Breast epithelium (tissue), 4 donors: ENCODE measurements around the gene PDS5A. TPM values are rescaled to one million over a fixed set of nuclear protein-coding genes. Genes with fewer than 3 reads are reported as not detected.

Experiments used
- DNase-seq, 2 donors: peaks; one replicate each; pipeline ENCODE4 v3.0.0-alpha.2; 2019; ENCODE audit warnings: low spot score in 2 of 2
- H3K27ac ChIP-seq, 2 donors: fragments of 200-600 bp; sonication (generic) in 1 of 2; one replicate each; pipeline ENCODE4 v1.5.1; 2016 to 2019; ENCODE audit warnings: mild to moderate bottlenecking in 1 of 2
- H3K27me3 ChIP-seq, 2 donors: fragments of 200-600 bp; sonication (generic) in 1 of 2; one replicate each; pipeline versions ENCODE4 v1.5.1 to v1.6.0; 2017 to 2019; ENCODE audit warnings: control low read depth in 1 of 2, mild to moderate bottlenecking in 1 of 2
- H3K36me3 ChIP-seq: fragments of 200-600 bp; one replicate; pipeline ENCODE4 v1.5.1; 2019
- H3K4me1 ChIP-seq, 2 donors: fragments of 200-600 bp; sonication (generic); one replicate each; pipeline ENCODE4 v1.5.1; 2016 to 2019; ENCODE audit warnings: control low read depth in 1 of 2
- H3K4me3 ChIP-seq, 3 donors: fragments of 200-600 bp; sonication (generic); 1 replicate in 2 of 3; 2 replicates in 1 of 3; pipeline ENCODE4 v1.5.1; 2016 to 2019; ENCODE audit warnings: mild to moderate bottlenecking in 3 of 3, moderate library complexity in 2 of 3
- H3K9me3 ChIP-seq, 2 donors: fragments of 200-600 bp; sonication (generic) in 1 of 2; one replicate each; pipeline ENCODE4 v1.5.1; 2016 to 2019; ENCODE audit warnings: control low read depth in 1 of 2
- POLR2A ChIP-seq: fragments of 450-650 bp; IDR thresholded peaks from one replicate; pipeline ENCODE4 v1.6.1; 2016; ENCODE audit warnings: antibody characterized with exemption, mild to moderate bottlenecking, moderate library complexity
- POLR2AphosphoS5 ChIP-seq, 3 donors: sonication (generic); formaldehyde crosslinking; IDR thresholded peaks; one replicate each; pipeline ENCODE4 v1.6.1; 2017; ENCODE audit warnings: antibody characterized with exemption in 3 of 3
- intact Hi-C: fragments of 100-400 bp; cut with DNase I; formaldehyde crosslinking; loops from one replicate; pipeline ENCODE4 v1.15.1; 2023; ENCODE audit warnings: low total_unique reads
- total RNA-seq, 3 donors: library from RNA; depleted of rRNA; stranded (reverse); fragments of >200 nt; gene quantifications; one replicate each; pipeline ENCODE4 v1.1.0, GENCODE V29; 2016
- TF ChIP-seq, protein P1 (sequence below), 3 donors: fragments of 450-650 bp; IDR thresholded peaks; one replicate each; pipeline ENCODE4 v1.5.1; 2016 to 2017; ENCODE audit warnings: antibody characterized with exemption in 3 of 3, mild to moderate bottlenecking in 3 of 3, moderate library complexity in 3 of 3

The PDS5A gene
- total RNA-seq, 3 donors from 2014 or later, result 69.9 to 106 (median 82.9) TPM

DNA sequence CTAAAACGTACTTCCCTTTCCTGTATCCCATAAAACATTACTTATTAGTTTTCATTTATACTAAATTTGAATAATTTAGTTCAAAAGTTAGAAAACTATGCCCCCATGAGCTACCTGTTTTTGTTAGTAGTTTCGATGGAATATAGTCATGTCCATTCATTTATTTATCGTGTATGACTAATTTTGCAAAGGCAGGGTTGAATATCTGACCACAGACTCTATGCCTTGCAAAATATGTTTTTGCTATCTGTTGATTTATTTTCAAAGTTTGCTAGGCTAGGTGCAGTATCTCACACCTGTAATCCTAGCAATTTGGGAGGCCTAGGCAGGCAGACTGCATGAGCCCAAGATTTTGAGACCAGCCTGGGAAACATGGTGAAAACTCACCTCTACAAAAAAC, 78.4 kb downstream of the PDS5A start:
- H3K4me3 ChIP-seq, result no peak overlapping the region

DNA sequence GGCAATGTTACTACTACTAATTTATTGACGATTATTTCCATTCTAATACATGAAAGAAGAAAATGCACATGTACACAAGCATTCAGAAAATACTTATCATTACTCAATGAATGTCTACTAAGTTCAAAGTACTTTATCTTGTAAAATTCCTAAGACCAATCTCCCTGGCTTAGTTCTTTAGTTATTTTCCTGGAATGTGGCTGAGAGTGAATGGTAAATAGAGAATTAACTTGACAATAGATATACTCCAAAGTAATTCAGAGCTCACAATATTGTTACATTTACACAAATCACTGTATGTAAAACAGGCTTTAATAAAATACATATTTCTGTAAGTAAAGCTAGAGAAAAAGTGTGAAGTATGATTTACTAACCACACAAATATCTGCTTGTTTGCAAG, 79.7 kb downstream of the PDS5A start:
- Histone ChIP-seq H3K4me3 (no peak overlapping the region), H3K9me3 (no peaks in the 10 kb centered on the region), H3K27ac (no peak overlapping the region), H3K4me1 (no peaks in the 10 kb centered on the region), H3K27me3 (no peaks in the 10 kb centered on the region), H3K36me3 (no peaks in the 10 kb centered on the region)
- no peak for TF ChIP-seq POLR2A
- TF ChIP-seq, protein P1, sequence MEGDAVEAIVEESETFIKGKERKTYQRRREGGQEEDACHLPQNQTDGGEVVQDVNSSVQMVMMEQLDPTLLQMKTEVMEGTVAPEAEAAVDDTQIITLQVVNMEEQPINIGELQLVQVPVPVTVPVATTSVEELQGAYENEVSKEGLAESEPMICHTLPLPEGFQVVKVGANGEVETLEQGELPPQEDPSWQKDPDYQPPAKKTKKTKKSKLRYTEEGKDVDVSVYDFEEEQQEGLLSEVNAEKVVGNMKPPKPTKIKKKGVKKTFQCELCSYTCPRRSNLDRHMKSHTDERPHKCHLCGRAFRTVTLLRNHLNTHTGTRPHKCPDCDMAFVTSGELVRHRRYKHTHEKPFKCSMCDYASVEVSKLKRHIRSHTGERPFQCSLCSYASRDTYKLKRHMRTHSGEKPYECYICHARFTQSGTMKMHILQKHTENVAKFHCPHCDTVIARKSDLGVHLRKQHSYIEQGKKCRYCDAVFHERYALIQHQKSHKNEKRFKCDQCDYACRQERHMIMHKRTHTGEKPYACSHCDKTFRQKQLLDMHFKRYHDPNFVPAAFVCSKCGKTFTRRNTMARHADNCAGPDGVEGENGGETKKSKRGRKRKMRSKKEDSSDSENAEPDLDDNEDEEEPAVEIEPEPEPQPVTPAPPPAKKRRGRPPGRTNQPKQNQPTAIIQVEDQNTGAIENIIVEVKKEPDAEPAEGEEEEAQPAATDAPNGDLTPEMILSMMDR (IDR thresholded peaks at IDR 0.05), result no peak
- no peak for TF ChIP-seq POLR2AphosphoS5 (IDR thresholded peaks at IDR 0.05)
- intact Hi-C loops, result no loop called here
- DNase-seq, result no peak

More for the DNA sequence above, 78.4 kb downstream of the PDS5A start:
- intact Hi-C loops, result no loop called here
- no peaks in the 10 kb centered on the region for H3K27me3 ChIP-seq
- no peaks in the 10 kb centered on the region for H3K9me3 ChIP-seq
- DNase-seq, result no peak
- no peak overlapping the region for H3K27ac ChIP-seq
- H3K36me3 ChIP-seq, result no peaks in the 10 kb centered on the region
- TF ChIP-seq POLR2AphosphoS5 (IDR thresholded peaks at IDR 0.05) (no peak), POLR2A (no peak)
- TF ChIP-seq, protein P1 (IDR thresholded peaks at IDR 0.05), result no peak
- H3K4me1 ChIP-seq, result no peaks in the 10 kb centered on the region

DNA sequence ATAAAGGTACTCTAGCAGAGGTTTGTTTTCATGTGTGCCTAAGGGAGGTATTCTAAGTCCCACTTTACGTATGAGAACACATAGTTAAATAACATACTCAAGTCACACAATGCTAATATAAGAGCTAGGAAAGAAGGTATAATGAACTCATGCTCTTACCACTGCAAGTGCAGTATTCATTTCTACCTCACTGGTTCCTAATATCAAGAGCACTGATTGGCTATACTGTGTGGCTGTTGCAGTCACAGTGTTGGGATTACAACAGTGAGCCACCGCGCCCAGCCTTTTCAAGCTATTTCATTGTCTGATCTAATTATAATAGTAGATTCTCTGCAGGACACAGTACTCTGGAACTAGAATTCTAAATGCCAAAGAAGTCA, 84.0 kb downstream of the PDS5A start:
- TF ChIP-seq, protein P1 (IDR thresholded peaks at IDR 0.05), result no peak
- no peak for TF ChIP-seq POLR2A
- no peak for TF ChIP-seq POLR2AphosphoS5 (IDR thresholded peaks at IDR 0.05)
- DNase-seq, result no peak
- Histone ChIP-seq H3K27me3 (no peaks in the 10 kb centered on the region), H3K36me3 (no peaks in the 10 kb centered on the region), H3K9me3 (no peaks in the 10 kb centered on the region), H3K27ac (no peak overlapping the region), H3K4me1 (no peaks in the 10 kb centered on the region), H3K4me3 (no peak overlapping the region)
- intact Hi-C loops, result no loop called here

DNA sequence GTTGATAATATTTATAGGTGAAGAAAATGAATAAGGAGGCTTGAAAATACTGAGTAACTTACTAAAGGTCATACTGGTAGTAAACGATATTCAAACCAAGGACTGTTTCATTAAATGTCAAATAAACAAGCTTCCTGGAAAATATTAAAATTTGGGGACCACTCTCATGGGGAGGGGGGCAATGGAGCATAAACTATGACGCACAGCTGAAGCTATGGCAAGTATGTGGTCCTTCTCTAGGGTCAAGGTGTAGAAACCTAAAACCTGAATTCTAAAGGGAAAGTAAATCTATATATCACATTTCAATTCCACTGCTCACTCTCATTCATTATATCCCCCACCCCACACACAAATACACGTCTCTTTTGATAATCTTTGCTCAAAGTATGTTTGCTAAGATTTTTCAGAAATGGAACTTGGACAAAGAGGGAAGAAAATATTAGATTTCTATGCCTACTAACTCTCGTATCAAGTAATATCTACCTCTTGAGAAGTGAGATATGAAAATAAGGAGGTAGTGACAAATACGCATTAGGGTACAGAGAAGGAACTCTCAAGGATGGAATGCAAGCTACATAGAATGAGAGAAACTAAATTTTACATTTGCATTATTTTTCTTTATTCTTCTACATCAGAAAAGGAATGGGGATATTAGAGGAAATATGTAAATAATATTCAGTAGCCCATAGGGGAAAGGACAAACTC, 84.6 kb downstream of the PDS5A start:
- no peaks in the 10 kb centered on the region for H3K27me3 ChIP-seq
- no peak for TF ChIP-seq POLR2A
- TF ChIP-seq POLR2AphosphoS5 (IDR thresholded peaks at IDR 0.05), result no peak
- TF ChIP-seq, protein P1 (IDR thresholded peaks at IDR 0.05), result no peak
- no peak overlapping the region for H3K4me3 ChIP-seq
- intact Hi-C loops, result no loop called here
- H3K4me1 ChIP-seq, result no peaks in the 10 kb centered on the region
- no peaks in the 10 kb centered on the region for H3K36me3 ChIP-seq
- DNase-seq, result no peak
- no peak overlapping the region for H3K27ac ChIP-seq
- no peaks in the 10 kb centered on the region for H3K9me3 ChIP-seq

DNA sequence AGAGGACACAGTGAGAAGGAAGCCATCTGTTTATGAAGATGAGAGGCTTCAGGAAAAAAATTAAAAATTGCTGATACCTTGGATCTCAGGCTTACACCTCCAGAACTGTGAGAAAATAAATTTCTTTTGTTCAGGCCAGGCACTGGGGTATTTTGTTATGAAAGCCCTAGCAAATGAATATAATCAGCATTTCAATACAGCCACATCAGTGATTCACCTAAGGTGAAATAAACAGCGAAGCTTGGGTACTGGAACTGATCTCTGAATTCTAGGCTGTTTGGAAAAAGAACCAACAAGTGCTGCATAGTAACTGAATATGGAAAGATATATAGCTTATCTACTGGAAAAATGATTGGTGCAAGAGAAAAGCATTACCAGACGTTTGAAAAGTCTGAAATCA, 88.5 kb downstream of the PDS5A start:
- TF ChIP-seq, protein P1 (IDR thresholded peaks at IDR 0.05), result no peak
- no peak for TF ChIP-seq POLR2A
- TF ChIP-seq POLR2AphosphoS5 (IDR thresholded peaks at IDR 0.05), result no peak
- Histone ChIP-seq H3K9me3 (no peaks in the 10 kb centered on the region), H3K36me3 (no peaks in the 10 kb centered on the region), H3K27me3 (no peaks in the 10 kb centered on the region), H3K4me3 (no peak overlapping the region), H3K27ac (no peak overlapping the region), H3K4me1 (no peaks in the 10 kb centered on the region)
- intact Hi-C loops, result no loop called here
- DNase-seq, result no peak
